ENCODE measurements around the gene TAS2R16. TPM values are rescaled to one million over a fixed set of nuclear protein-coding genes. Genes with fewer than 3 reads are reported as not detected.

Gene TAS2R16
- total and polyA plus RNA-seq, 2 donors (not counting 1 experiment from before 2014, with no cell fraction given) = not detected

GRCh38 chr7:123023126-123023525 lies 27.6 kb upstream of the TAS2R16 start:
- H3K27ac ChIP-seq (ENCODE audit: insufficient read depth, low read length) = no peak overlapping the region
- H3K4me3 ChIP-seq (replicated peaks in 1 of 4; ENCODE audit: control extremely low read depth in 1 of 4, insufficient read depth in 1 of 4, low read depth in 3 of 4, low read length in 4 of 4) = no peak overlapping the region
- H3K27me3 ChIP-seq (ENCODE audit: control insufficient read depth, insufficient read depth, low read length) = no peaks in the 10 kb centered on the region
- peak in 1 of 2 donors; percentile 27 for DNase-seq (ENCODE audit: low read depth in 2 of 2)
- H3K9me3 ChIP-seq (ENCODE audit: control insufficient read depth, insufficient read depth, low read depth, low read length) = no peaks in the 10 kb centered on the region
- no peaks in the 10 kb centered on the region for H3K4me1 ChIP-seq (ENCODE audit: control insufficient read depth, extremely low read depth, insufficient read depth, low read length)
- no peak overlapping the region for H3K9ac ChIP-seq (ENCODE audit: insufficient read depth, low read length)
- H4K20me1 ChIP-seq (ENCODE audit: control insufficient read depth, extremely low read depth, insufficient read depth, low read length) = no peaks in the 10 kb centered on the region
- H3K79me2 ChIP-seq (ENCODE audit: control insufficient read depth, insufficient read depth, low read length) = no peaks in the 10 kb centered on the region
- TF ChIP-seq EZH2 (IDR thresholded peaks at IDR 0.05; ENCODE audit: low read length, missing control alignments) (no peak), CTCF (conservative IDR thresholded peaks at IDR 0.05 in 1 of 2, IDR thresholded peaks at IDR 0.05 in 1 of 2; ENCODE audit: low read depth in 1 of 2, low read length in 2 of 2) (no peak)
- H3K4me2 ChIP-seq (ENCODE audit: extremely low read depth, insufficient read depth, low read length) = no peak overlapping the region
- H2AFZ ChIP-seq (ENCODE audit: low read length) = no peak overlapping the region
- no peaks in the 10 kb centered on the region for H3K36me3 ChIP-seq (ENCODE audit: control insufficient read depth, insufficient read depth, low read length)

GRCh38 chr7:123022576-123022975 lies 27.1 kb upstream of the TAS2R16 start:
- H3K79me2 ChIP-seq (ENCODE audit: control insufficient read depth, insufficient read depth, low read length) = no peaks in the 10 kb centered on the region
- H3K4me1 ChIP-seq (ENCODE audit: control insufficient read depth, extremely low read depth, insufficient read depth, low read length) = no peaks in the 10 kb centered on the region
- no peak overlapping the region for H3K4me3 ChIP-seq (replicated peaks in 1 of 4; ENCODE audit: control extremely low read depth in 1 of 4, insufficient read depth in 1 of 4, low read depth in 3 of 4, low read length in 4 of 4)
- no peak overlapping the region for H3K27ac ChIP-seq (ENCODE audit: insufficient read depth, low read length)
- no peaks in the 10 kb centered on the region for H3K27me3 ChIP-seq (ENCODE audit: control insufficient read depth, insufficient read depth, low read length)
- no peak overlapping the region for H3K4me2 ChIP-seq (ENCODE audit: extremely low read depth, insufficient read depth, low read length)
- H3K36me3 ChIP-seq (ENCODE audit: control insufficient read depth, insufficient read depth, low read length) = no peaks in the 10 kb centered on the region
- peak in 1 of 2 donors; percentile 51 for DNase-seq (ENCODE audit: low read depth in 2 of 2)
- TF ChIP-seq CTCF (conservative IDR thresholded peaks at IDR 0.05 in 1 of 2, IDR thresholded peaks at IDR 0.05 in 1 of 2; ENCODE audit: low read depth in 1 of 2, low read length in 2 of 2) = no peak
- no peak for TF ChIP-seq EZH2 (IDR thresholded peaks at IDR 0.05; ENCODE audit: low read length, missing control alignments)
- no peaks in the 10 kb centered on the region for H3K9me3 ChIP-seq (ENCODE audit: control insufficient read depth, insufficient read depth, low read depth, low read length)
- H3K9ac ChIP-seq (ENCODE audit: insufficient read depth, low read length) = no peak overlapping the region
- no peak overlapping the region for H2AFZ ChIP-seq (ENCODE audit: low read length)
- no peaks in the 10 kb centered on the region for H4K20me1 ChIP-seq (ENCODE audit: control insufficient read depth, extremely low read depth, insufficient read depth, low read length)

- no peak overlapping the region for H3K9ac ChIP-seq (ENCODE audit: insufficient read depth, low read length)
- H3K27ac ChIP-seq (ENCODE audit: insufficient read depth, low read length) = no peak overlapping the region
- no peaks in the 10 kb centered on the region for H3K36me3 ChIP-seq (ENCODE audit: control insufficient read depth, insufficient read depth, low read length)
- H4K20me1 ChIP-seq (ENCODE audit: control insufficient read depth, extremely low read depth, insufficient read depth, low read length) = no peaks in the 10 kb centered on the region
- DNase-seq (ENCODE audit: low read depth in 2 of 2) = no peak
- H3K79me2 ChIP-seq (ENCODE audit: control insufficient read depth, insufficient read depth, low read length) = no peaks in the 10 kb centered on the region
- H3K4me3 ChIP-seq (replicated peaks in 1 of 4; ENCODE audit: control extremely low read depth in 1 of 4, insufficient read depth in 1 of 4, low read depth in 3 of 4, low read length in 4 of 4) = no peak overlapping the region
- H2AFZ ChIP-seq (ENCODE audit: low read length) = no peak overlapping the region
- H3K9me3 ChIP-seq (ENCODE audit: control insufficient read depth, insufficient read depth, low read depth, low read length) = no peaks in the 10 kb centered on the region
- TF ChIP-seq EZH2 (IDR thresholded peaks at IDR 0.05; ENCODE audit: low read length, missing control alignments) (no peak), CTCF (conservative IDR thresholded peaks at IDR 0.05 in 1 of 2, IDR thresholded peaks at IDR 0.05 in 1 of 2; ENCODE audit: low read depth in 1 of 2, low read length in 2 of 2) (no peak)
- H3K4me2 ChIP-seq (ENCODE audit: extremely low read depth, insufficient read depth, low read length) = no peak overlapping the region
- no peaks in the 10 kb centered on the region for H3K4me1 ChIP-seq (ENCODE audit: control insufficient read depth, extremely low read depth, insufficient read depth, low read length)
- no peaks in the 10 kb centered on the region for H3K27me3 ChIP-seq (ENCODE audit: control insufficient read depth, insufficient read depth, low read length)
Observed at GRCh38 chr7:123012435-123012834, 16.9 kb upstream of the TAS2R16 start.
